Activated CD4-positive, alpha-beta memory T cell treated with anti-CD3 and anti-CD28 coated beads, Interleukin-2, amount 10 ng/mL, durations not matched to agents 7 days and 5 days (primary cell): ENCODE measurements around the gene TMEM59. TPM values are rescaled to one million over a fixed set of nuclear protein-coding genes. Genes with fewer than 3 reads are reported as not detected.

Source experiments
- CTCF ChIA-PET: fragments of 350-600 bp; sonication (Branson Sonifier 250); formaldehyde crosslinking; loops from one replicate; lab custom pipeline; 2021; ENCODE audit warnings: antibody characterized with exemption, inconsistent platforms; lab: Charles Lee
- POLR2A ChIA-PET: fragments of 350-600 bp; sonication (Branson Sonifier 250); formaldehyde crosslinking; loops from one replicate; lab custom pipeline; 2021; ENCODE audit warnings: antibody characterized with exemption; lab: Charles Lee
- DNase-seq: peaks from one replicate; pipeline ENCODE4 v3.0.0-alpha.2; 2020
- H3K27ac Mint-ChIP-seq: one replicate; pipeline ENCODE4 v1.8.0; 2021; ENCODE audit warnings: mild to moderate bottlenecking, mixed read lengths
- H3K27me3 Mint-ChIP-seq: one replicate; pipeline ENCODE4 v1.8.0; 2021; ENCODE audit warnings: mixed read lengths
- H3K36me3 Mint-ChIP-seq: one replicate; pipeline ENCODE4 v1.8.0; 2021; ENCODE audit warnings: low read depth, mixed read lengths
- H3K4me1 Mint-ChIP-seq: one replicate; pipeline ENCODE4 v1.8.0; 2021; ENCODE audit warnings: mixed read lengths
- H3K4me3 Mint-ChIP-seq: one replicate; pipeline ENCODE4 v1.8.0; 2021; ENCODE audit warnings: mild to moderate bottlenecking, mixed read lengths
- H3K9me3 Mint-ChIP-seq: one replicate; pipeline ENCODE4 v1.8.0; 2021; ENCODE audit warnings: mixed read lengths
- total RNA-seq, 2 experiments: library from RNA; stranded (reverse); gene quantifications; one replicate each; pipeline ENCODE4 v1.2.3, GENCODE V29; 2021

Gene TMEM59
- total RNA-seq, 2 experiments from 2014 or later: 278 to 280 TPM

DNA sequence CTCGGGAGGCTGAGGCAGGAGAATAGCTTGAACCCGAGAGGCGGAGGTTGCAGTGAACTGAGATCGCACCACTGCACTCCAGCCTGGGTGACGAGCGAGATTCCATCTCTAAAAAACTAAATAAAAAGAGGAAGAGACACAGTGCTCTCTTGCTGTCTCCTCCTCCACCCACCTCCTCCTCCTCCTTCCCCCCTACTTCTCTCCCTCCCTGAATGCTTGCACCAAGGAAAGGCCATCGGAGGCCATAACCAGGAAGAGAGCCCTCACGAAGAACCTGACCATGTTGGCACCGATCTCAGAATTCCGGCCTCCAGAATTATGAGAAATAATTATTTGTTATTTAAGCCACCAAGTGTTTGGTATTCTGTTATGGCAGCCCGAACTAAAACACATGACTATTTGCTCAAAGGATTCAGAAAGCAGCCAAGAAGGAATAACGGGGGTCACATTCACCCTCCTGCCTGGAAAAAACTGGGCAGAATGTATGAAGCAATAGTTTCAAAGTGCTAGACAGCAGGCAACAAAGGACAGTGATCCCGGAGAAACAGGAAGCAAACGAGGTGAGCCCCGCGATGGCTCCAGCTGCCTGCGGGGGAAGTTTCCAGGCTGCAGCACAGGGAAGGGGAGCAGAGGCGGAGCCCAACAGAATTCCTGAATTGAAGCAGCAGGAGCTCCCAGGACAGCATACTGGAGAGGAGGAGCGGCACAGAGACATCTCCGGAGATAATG is 70.8 kb downstream of the TMEM59 start:
- ChIA-PET CTCF (no interaction called here), POLR2A (no interaction called here)
- Mint-ChIP-seq H3K27ac (no peak overlapping the region), H3K27me3 (no peaks in the 10 kb centered on the region), H3K4me1 (peaks cover 7% of the 10 kb centered on the region), H3K36me3 (no peaks in the 10 kb centered on the region), H3K9me3 (no peaks in the 10 kb centered on the region), H3K4me3 (no peak overlapping the region)
- DNase-seq: no peak

DNA sequence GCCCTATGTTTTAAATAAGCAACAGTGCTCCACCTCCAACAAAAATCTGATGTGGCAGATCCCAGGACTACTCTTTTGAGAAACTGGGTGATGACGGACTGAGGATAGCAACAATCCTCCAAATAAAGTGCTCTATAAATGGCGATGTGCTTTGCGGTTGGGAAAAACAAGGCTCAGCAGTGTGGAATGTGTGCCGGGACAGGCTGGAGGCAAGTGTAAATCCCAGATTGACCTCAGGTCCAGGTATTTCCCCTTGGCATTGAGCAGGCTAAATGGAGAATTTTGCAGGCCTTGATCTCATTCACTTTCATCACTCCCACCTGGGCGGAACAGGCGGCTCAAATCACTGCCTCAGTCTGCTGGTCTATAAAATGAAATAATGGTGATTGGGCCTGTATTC is 71.8 kb downstream of the TMEM59 start:
- no peak for DNase-seq
- Mint-ChIP-seq H3K9me3 (no peaks in the 10 kb centered on the region), H3K4me1 (peaks cover 3% of the 10 kb centered on the region), H3K27me3 (no peaks in the 10 kb centered on the region), H3K4me3 (no peak overlapping the region), H3K36me3 (no peaks in the 10 kb centered on the region), H3K27ac (no peak overlapping the region)
- ChIA-PET POLR2A (no interaction called here), CTCF (no interaction called here)

DNA sequence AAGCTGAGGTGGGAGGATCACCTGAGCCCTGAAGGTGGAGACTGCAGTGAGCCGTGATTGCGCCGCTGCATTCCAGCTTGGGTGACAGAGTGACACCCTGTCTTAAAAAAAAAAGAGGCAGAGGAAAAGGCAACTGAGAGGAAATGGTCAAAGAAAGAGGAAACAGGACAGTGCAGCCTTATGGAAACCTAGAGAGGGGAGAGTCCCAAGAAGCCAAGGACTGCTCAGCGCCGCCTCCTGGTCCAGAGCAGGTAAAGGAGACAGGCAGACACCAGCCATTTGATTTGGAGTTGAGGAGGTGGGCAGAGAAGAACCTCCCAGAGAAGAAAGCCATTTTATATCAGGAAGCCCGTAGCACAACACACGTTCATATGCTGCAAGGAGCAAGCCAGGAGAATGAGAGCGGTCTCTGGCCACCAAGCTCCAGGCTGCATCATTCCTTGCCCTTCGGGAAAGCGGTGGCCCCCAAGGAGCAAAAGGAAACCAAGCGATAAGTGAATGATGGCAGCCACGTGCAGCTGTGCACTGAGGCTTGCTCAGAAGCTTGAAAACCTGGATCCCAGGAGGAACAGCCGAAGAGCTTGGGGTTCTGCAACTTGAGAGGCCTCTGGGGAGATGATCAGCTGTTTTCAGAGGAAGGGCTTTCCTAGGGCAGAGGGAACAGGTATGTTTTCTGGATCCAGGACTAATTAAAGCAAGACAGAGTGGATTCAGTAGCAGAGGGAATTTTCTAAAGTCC is 73.1 kb downstream of the TMEM59 start:
- H3K27me3 Mint-ChIP-seq: no peaks in the 10 kb centered on the region
- H3K4me1 Mint-ChIP-seq: no peaks in the 10 kb centered on the region
- POLR2A ChIA-PET: no interaction called here
- no peaks in the 10 kb centered on the region for H3K36me3 Mint-ChIP-seq
- no peak for DNase-seq
- H3K4me3 Mint-ChIP-seq: no peak overlapping the region
- CTCF ChIA-PET: no interaction called here
- no peaks in the 10 kb centered on the region for H3K9me3 Mint-ChIP-seq
- no peak overlapping the region for H3K27ac Mint-ChIP-seq

Other genes with a start within 250 kb of the TMEM59 start
- 10 to 100 TPM; 23.2 to 24.7 TPM for gene NDC1, start 214.9 kb downstream of the TMEM59 start, total RNA-seq
- 10 to 100 TPM; 17.8 to 19.7 TPM for gene YIPF1, start 163.4 kb downstream of the TMEM59 start, total RNA-seq
- gene DIO1, start 159.0 kb downstream of the TMEM59 start, total RNA-seq: not detected
- gene IFT25, start 107.5 kb downstream of the TMEM59 start, total RNA-seq: 10 to 100 TPM; 60.2 to 63.2 TPM
- gene LRRC42, start 106.9 kb downstream of the TMEM59 start, total RNA-seq: 10 to 100 TPM; 19.9 to 20.8 TPM
- not detected for gene LDLRAD1, start 35.0 kb downstream of the TMEM59 start, total RNA-seq
- gene TCEANC2, start 404 bp upstream of the TMEM59 start, total RNA-seq: 10 to 100 TPM; 11.5 to 13.5 TPM
- gene CDCP2, start 99.8 kb upstream of the TMEM59 start, total RNA-seq: not detected
- gene CYB5RL, start 146.8 kb upstream of the TMEM59 start, total RNA-seq: 10 to 100 TPM in 1 of 2 experiments, 1 to 10 TPM in 1; 8.9 to 10.0 TPM
- gene MRPL37, start 147.0 kb upstream of the TMEM59 start, total RNA-seq: 10 to 100 TPM; 88.0 to 91.9 TPM